Fibroblast of skin of left quadriceps (primary cell): Measurements from ENCODE around the gene PNMT.

ENCODE experiments used
- DNase-seq, 2 experiments: peaks; one replicate each; pipeline ENCODE4 v3.0.0-alpha.2; 2013; ENCODE audit warnings: low read depth in 2 of 2

PNMT gene

GRCh38 chr17:39669897-39670735 is 1.9 kb downstream of the PNMT start:
- no peak for DNase-seq

GRCh38 chr17:39670746-39671145 is 2.5 kb downstream of the PNMT start:
- no peak for DNase-seq

DNA sequence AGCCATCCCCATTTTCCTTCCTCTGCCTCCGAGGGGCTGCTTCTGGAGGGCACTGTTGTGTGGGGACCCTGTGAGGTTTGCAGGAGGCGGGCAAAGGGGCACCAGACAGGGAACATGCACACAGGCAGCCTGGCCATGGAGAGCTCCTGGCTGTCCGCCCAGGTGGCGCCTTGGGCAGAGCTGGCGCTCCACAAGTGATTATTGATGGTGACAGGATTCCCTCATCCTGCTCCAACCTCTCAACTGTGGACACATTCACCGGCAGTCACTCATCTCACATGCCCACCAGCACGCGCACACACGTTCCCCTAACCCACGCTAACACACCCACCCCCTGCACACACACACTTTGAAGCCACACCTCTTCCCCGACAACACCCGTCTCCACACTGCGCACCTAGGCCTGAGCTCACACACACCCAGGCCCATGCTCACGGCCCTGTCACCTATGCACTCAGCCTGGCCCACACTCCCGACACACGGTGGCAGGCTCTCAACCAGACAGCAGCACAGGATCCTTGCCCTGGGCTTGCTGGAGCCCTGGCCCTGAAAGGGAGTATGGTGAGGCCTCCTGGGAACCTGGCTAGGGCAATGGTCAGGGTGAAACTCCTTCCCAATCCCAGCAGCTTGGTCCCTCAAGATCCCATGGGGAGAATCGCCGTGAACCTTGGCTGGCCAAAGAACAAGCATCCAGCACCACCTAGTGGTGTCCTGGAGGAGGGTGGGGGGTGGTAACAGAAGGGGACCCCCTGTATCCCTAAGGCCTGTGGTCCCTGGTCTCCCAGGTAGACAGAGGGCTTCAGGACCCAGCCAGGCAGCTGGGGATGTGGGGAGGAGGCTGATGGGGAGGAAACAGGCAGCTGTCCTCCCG is 3.6 kb downstream of the PNMT start:
- DNase-seq = no peak

DNA sequence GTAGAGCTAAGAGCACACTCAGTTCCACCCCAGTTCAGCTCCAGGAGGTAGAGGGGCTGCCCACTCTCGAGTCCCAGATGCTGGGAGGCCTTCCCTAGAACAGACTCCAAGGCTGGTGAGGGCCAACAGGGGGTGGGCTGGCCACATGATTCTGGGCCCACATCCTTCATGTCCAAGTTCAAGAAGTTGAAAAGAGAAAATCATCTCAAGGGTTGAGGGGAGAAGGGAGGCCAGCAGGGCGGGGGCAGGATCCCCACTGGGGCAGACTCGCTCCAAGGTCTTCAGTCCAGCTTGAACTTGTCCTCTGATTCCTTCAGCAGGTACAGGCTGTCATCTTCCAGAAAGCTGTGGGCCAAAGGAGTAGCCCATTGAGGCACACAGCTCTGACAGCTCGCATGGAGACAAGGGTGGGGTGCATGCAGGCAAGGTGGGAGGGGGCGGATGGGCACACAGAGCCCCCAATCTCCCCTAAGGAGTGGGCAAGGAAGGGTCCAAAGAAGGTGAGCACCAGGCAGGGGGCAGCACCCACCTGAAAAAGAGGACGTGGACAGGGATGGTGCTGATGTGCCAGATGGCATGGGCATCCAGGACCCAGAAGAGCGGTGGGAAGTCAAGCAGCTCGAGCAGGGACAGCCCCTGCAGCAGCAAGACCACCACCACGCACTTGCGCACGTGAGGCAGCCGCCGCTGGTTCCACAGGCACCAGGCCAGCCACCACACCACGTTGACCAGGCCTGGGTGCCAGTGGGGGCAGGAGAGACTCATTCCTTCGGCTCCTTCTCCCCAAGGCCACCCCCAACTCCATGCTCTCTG is 4.5 kb downstream of the PNMT start:
- DNase-seq = no peak

DNA sequence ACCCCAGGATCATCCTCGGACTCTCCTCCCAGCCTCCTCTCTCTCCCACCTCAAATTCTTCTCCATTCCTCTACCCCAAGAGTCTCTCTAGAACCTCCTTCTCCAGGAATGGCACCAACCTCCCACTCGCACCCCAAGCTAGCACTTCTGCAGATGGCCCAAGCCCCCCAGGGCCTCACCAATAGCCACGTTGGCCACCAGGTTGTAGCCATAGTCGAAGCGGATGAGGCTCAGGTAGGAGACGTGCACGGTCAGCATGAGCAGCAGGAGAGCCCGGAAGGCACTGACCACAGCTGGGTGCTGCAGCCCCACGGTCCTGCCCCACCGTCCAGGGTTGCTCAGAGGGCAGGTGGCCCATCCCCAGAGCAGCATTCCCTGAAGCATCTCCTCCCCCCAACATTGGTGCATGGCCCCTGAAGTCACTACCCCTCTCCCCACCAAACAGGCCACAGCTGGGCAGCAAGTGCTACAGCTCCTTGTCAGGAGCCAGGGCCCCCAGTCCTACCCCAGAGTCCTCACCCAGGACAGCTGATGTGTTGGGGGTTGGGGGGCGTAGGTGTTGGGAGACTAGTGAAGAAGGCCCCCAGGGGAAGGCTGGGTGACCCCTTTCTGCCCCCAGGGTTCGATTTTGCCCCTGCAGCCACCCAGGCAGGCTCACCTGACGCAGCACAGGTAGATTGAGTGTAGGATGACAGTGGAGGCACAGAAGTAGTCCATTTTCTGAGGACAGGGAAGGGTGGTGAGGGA is 5.3 kb downstream of the PNMT start:
- DNase-seq = no peak

- no peak for DNase-seq
Observed at GRCh38 chr17:39674179-39674578, 5.9 kb downstream of the PNMT start.

DNA sequence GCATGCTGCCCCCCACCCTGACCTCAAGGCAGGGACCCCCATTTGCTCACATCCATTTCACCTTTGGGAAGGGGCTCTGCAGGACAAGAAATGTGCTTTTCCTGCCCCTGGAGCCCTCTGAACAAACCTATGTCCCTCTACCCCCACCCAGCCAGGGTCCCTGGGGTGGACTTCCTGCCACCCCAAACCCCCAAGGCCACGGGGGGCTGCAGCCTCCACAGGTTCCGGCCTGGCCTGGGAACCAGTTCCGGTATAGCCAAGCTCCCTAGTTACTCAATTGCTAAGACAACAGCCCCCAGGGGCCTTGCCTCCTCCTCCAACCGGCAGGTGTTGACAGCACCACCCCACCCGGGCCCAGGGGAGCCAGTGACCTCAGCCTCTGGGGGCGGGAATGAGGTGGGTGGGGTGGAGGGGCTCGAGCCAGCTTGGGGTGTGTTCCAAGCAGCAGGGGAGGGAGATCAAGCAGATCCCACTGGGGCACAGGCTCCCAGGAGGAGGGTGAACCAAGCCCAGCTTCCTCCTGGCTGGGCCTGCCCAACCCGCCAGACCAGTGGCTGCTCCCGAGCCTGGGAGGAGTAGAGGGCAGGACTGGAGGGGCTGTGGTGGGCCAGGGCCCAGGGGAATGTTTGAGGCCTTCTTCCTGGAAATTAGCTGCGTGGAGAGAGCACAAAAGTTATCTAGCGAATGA is 6.6 kb downstream of the PNMT start:
- DNase-seq = no peak

- no peak for DNase-seq
Observed at GRCh38 chr17:39675390-39676082, 7.3 kb downstream of the PNMT start.

DNA sequence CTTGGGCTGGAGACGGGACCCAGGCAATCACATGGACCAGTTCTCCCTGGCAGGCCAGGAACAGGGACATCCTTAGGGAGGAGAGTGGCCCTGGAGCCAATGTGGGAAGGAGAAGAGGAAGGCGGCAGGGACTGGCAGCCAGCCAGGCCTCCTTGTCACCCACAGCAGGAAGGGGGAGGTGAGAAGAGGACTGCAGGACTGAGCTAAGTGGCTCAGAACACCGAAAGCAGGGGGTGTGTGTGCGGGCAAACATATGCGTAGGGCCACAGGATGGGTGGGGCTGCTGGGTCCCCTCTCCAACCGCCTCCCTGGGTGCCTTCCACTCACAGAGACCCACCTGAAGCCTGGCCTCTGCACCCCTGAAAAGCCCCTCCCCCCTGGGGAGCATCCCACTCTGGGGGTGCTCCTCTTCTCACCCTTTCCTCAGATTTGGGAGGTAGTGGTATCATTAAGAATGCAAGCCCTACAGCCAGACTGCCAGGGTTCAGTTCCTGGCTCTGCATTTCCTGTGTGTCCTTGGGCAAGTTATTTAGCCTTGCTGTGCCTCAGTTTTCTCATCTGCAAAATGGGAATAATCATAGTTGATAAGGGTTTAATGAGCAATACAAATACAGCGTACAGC is 8.1 kb downstream of the PNMT start:
- DNase-seq = no peak

- no peak for DNase-seq
Observed at GRCh38 chr17:39677072-39677471, 8.8 kb downstream of the PNMT start.

- DNase-seq = no peak
Observed at GRCh38 chr17:39677542-39678339, 9.5 kb downstream of the PNMT start.

DNA sequence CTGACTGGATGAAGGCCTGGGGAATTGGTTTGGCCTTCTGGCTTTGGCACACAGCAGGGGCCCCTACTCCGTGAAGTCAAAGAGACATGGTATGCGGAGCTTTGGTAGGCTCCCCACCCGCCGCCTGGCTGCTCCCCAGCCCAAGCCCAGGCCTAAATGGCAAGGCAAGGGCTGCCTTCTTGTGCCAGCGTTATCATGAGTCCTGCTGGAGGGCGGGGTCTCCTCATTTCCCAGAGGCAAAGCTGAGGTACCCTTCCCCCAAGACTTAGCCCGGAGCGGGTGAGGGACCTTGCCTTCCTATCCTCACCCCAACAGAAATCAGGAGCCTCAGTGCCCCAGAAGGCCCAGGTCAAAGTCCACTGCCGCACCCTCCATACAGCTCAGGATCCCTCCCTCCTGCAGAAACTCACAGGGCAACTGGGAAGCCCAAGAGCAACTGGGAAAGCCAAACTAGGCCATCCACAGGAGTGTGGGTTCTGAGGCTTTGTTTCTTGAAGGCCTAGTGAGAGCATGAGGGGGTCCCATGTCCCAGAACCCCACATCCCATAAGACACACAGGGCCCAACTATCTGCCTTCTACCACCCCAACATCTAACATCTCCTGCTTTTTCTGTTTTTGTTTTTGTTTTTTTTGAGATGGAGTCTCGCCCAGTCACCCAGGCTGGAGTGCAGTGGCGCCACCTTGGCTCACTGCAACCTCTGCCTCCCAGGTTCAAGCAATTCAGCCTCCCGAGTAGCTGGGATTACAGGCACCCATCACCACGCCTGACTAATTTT is 10.3 kb downstream of the PNMT start:
- DNase-seq = no peak

- no peak for DNase-seq
Observed at GRCh38 chr17:39679521-39680192, 11.4 kb downstream of the PNMT start.

DNA sequence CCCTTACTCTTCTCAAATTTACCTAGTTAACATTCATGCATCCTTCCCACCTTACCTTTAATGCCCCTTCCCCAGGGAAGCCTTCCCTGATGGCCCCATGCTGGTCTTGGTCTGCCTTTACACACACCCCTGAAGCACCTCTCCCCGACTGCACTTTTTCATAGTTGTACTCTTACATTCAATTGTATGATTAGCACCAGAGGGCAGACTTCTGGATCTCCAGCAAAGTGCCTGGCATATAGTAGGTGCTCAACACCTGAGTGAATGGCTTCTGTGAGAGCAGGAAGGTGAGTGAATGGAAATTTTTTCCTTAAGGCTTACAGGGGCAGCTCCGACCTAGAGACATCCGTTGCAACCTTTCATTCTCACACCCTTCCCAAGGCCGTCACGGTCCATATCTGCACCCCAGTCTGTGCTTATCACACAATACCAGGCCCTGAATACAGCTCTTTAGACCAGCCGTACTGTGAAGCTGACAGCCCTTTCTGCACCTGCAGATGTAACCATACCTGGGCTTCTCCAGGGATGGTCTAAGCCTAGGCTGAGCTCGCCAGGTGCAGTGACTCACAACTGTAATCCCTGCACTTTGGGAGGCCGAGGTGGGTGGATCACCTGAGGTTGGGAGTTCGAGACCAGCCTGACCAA is 15.2 kb downstream of the PNMT start:
- no peak for DNase-seq

DNA sequence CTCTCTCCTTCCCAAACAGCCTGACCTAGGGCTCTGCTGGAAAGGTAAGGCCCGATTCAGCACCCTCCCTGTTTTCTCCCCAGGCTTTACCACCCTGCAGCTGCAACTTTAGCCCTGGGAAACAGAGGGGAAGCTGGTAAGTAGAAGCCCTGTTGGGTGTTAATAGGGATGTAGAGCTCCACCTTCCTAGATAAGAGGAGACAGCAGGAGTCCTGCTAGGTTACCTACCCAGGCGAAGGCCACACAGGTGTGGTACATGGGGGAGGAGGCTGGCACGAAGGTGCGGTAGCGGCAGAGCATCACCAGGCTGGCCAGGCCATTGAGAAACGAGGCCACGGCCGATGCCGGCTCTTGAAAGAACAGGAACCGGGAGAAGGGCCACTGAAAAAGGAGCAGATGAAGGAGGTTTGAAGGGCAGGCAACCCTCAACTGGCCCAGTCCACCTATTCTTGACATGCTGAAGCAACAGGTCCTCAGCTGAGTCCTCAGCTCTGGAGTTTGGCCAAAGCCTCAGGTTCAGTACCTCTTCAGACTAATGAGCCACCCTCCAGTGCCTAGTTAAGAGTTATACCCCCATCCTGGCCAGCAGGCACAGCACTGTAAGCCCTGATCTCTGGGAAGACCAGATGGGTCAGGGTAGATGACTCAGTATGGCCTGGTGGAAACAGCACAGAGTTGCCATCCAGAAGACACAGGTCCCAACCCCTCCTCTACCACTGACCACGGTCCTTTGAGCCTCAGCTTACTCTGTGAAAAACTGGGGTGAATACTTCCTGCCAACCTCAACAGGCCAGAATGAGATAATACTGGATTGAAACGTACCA is 16.3 kb downstream of the PNMT start:
- DNase-seq = no peak

DNA sequence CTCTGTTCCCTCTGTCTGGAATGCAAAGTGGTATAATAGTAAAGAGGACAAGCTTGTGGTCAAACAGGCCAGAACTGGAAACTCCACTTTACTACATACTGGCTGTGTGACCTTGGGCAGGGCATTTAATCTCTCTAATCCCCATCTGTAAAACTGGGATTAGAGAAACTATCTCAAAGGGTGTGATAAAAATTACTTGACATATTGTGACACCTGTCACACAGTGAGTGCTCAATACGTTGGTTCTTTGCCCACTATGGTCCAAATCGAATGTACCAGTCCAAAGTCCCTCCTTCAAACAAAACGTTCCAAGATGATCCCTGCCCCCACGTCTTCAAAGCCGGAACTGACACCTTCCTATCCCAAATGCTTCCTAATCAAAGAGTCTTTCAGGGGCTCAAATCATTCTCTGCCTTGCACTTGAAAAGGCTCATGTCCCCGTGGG is 18.9 kb downstream of the PNMT start:
- DNase-seq = no peak
